ENCODE results near the gene PDE6D.

The PDE6D gene

GRCh38 chr2:231684314-231685223 lies 96.5 kb downstream of the PDE6D start:
- no peak for TF ChIP-seq CTCF (IDR thresholded peaks at IDR 0.05; ENCODE audit: low read depth, low read length)
- no peak overlapping the region for H3K4me3 ChIP-seq (replicated peaks in 1 of 2; ENCODE audit: low read depth in 2 of 2, low read length in 2 of 2)
- no peak for DNase-seq (ENCODE audit: low read depth in 2 of 2)

GRCh38 chr2:231683292-231684235 lies 97.5 kb downstream of the PDE6D start:
- DNase-seq (ENCODE audit: low read depth in 2 of 2) = no peak
- H3K4me3 ChIP-seq (replicated peaks in 1 of 2; ENCODE audit: low read depth in 2 of 2, low read length in 2 of 2) = no peak overlapping the region
- TF ChIP-seq CTCF (IDR thresholded peaks at IDR 0.05; ENCODE audit: low read depth, low read length) = no peak

GRCh38 chr2:231682603-231683291 lies 98.3 kb downstream of the PDE6D start:
- no peak overlapping the region for H3K4me3 ChIP-seq (replicated peaks in 1 of 2; ENCODE audit: low read depth in 2 of 2, low read length in 2 of 2)
- no peak for TF ChIP-seq CTCF (IDR thresholded peaks at IDR 0.05; ENCODE audit: low read depth, low read length)
- no peak for DNase-seq (ENCODE audit: low read depth in 2 of 2)

Measured in cardiac fibroblast (primary cell).